Testis (tissue), 2 donors: ENCODE data around the gene TMEM151A.

Experiments used
- CTCF ChIP-seq, 3 experiments: fragments of 450-650 bp in 2 of 3; fragments of 200-600 bp in 1 of 3; sonication (generic) in 1 of 3; IDR thresholded peaks; one replicate each; pipeline ENCODE4 v1.5.1; 2016 to 2019; ENCODE audit warnings: antibody characterized with exemption in 3 of 3, mild to moderate bottlenecking in 2 of 3, moderate library complexity in 1 of 3
- POLR2A ChIP-seq: fragments of 450-650 bp; IDR thresholded peaks from one replicate; pipeline ENCODE4 v1.6.1; 2017; ENCODE audit warnings: antibody characterized with exemption, mild to moderate bottlenecking, moderate library complexity

- no peak for TF ChIP-seq POLR2A
- no peak for TF ChIP-seq CTCF (IDR thresholded peaks at IDR 0.05)
Measured at GRCh38 chr11:66291303-66291705, 390 bp upstream of the TMEM151A start.
